ENCODE results near the gene KCNJ4.

DNA sequence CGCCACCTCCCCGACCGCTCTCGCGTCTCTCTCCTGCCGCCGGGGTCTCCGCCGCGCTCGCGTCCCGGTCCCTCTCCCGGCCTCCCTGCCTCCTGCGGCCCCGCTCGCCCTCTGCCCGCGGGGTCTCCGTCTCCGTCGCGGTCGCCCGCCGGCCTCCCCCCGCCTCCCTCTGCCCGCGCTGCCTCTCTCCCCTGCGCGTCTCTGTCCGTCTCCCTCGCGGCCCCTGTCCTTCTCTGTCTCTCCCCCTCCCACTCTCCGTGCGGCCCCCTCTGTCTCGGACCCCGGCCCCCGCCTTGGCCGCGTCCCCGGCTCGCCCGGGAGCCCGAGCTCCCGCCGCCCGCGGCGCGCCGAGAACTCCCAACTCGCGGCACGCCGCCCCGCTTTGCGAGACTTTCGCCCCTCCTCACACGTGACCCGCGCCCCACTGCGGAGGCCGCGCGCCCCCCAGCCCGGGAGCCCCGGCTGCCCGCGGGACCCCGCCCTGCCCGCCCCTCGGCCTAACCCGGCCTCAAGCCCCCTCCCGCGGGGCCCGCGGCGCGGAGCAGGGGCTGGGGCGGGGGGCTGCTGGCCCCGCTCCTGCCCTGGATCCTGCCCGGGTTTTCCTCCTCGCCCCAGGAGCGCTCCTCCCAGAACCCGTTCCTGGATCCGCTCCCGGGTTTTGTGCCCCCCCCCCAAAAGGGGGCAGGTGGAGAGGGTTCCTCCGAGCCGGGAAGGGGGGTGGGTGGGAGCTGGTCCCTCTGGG is 702 bp upstream of the KCNJ4 start:
- no peak for TF ChIP-seq POLR2A (IDR thresholded peaks at IDR 0.05)
- TF ChIP-seq, protein P1, sequence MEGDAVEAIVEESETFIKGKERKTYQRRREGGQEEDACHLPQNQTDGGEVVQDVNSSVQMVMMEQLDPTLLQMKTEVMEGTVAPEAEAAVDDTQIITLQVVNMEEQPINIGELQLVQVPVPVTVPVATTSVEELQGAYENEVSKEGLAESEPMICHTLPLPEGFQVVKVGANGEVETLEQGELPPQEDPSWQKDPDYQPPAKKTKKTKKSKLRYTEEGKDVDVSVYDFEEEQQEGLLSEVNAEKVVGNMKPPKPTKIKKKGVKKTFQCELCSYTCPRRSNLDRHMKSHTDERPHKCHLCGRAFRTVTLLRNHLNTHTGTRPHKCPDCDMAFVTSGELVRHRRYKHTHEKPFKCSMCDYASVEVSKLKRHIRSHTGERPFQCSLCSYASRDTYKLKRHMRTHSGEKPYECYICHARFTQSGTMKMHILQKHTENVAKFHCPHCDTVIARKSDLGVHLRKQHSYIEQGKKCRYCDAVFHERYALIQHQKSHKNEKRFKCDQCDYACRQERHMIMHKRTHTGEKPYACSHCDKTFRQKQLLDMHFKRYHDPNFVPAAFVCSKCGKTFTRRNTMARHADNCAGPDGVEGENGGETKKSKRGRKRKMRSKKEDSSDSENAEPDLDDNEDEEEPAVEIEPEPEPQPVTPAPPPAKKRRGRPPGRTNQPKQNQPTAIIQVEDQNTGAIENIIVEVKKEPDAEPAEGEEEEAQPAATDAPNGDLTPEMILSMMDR (IDR thresholded peaks at IDR 0.05), result no peak

All from Peyer's patch (tissue), 4 donors.